Left cardiac atrium (tissue), 4 donors: ENCODE measurements around the gene SRD5A1. TPM values are rescaled to one million over a fixed set of nuclear protein-coding genes. Genes with fewer than 3 reads are reported as not detected.

Experiments used
- ATAC-seq, 2 donors: fragments of 200-7000 bp; cut with Tn5 transposase; one replicate each; pipeline ENCODE4 v1.9.1; 2020; ENCODE audit warnings: mild to moderate bottlenecking in 2 of 2, moderate library complexity in 2 of 2
- DNase-seq: peaks from one replicate; pipeline ENCODE4 v3.0.0-alpha.2; 2020
- intact Hi-C, 2 donors: fragments of 100-400 bp; cut with DNase I; formaldehyde crosslinking; loops; one replicate each; pipeline versions ENCODE4 v1.14.1 to v1.15.1; 2022 to 2023
- total RNA-seq, 2 donors: library from RNA; stranded (reverse); fragmentation: NEBNext Ultra II Directional; extraction: Animal tissue kit (Norgen Biotek cat#: 25700); gene quantifications; one replicate each; pipeline ENCODE4 v1.2.1, GENCODE V29; 2021
- donor health status: DM: no; HTN: yes; CAD: no.
- donor health status: DM: no; HTN: yes; CAD: no; lungs with severe emphysema.
- donor health status: DM: yes; HTN: yes; CAD: no.
- donor health status: Dilated cardiomyopathy.

SRD5A1 gene
- total RNA-seq, 2 donors from 2014 or later, result 2.0 to 2.2 TPM

DNA sequence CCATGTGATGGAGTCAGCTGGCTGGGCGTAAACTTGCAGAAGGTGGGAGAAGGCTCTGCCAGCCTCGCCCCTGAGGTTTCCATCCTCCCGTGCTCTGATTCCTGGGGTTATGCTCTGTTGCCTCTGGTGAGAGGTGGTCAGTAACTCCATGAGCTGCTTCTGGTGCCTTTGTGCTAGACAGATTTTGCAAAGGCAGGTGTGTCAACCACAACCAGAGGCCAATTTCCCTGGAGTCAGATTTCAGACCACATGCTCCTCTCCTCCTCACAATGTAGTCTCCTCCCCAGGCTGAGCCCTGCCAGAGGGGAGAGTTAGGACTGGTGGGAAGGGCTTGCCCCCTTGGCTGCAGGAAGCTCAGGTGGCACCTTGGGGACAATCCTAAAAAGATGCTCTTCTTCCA is 41.2 kb downstream of the SRD5A1 start:
- intact Hi-C loops, result no loop called here
- no peak for DNase-seq
- ATAC-seq, result no peak

- no peak for DNase-seq
- ATAC-seq, result no peak
- intact Hi-C loops, result no loop called here
Observed at GRCh38 chr5:6674886-6675285, 41.6 kb downstream of the SRD5A1 start.

GRCh38 chr5:6675784-6676491 is 42.7 kb downstream of the SRD5A1 start:
- DNase-seq, result no peak
- no peak for ATAC-seq
- intact Hi-C loops, result no loop called here

DNA sequence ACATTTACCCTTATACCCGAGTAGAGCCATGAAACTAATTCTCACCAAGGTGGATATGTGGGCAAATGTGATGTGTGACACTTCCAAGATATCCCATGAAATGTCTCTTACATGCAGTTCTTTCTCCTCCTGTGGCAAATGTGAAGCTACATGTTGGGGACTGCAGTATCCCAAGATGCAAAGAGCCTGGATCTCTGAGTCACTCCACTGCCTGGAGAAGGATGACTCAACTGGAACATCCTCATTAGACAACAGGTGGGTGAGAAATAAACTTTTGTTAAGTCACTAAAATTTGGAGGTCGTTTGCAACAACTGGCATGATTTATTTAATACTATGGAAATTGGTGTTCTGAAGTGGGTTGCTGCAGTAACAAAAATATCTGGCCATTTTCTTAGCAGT is 43.5 kb downstream of the SRD5A1 start:
- DNase-seq (no peak), ATAC-seq (no peak)
- intact Hi-C loops, result no loop called here

- DNase-seq, result no peak
- ATAC-seq, result no peak
- intact Hi-C loops, result no loop called here
Observed at GRCh38 chr5:6678385-6678784, 45.1 kb downstream of the SRD5A1 start.

DNA sequence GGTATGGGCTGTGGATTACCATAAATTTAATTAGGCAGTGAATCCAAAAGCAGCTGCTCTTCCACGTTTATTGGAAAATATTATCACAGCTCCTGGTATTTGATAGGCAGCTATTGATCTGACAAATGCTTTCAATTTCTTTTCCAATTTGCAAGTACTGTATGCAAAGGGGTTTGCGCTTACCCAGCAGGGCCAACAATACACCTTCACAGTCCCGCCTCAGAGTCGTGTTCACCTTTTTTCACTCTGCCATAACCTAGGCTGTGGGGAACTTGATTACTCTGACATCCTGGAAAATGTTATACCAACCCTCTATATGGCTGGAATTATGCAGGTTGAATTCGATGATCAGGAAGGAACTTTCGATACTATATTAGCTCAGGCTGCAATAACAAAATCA is 47.7 kb downstream of the SRD5A1 start:
- ATAC-seq (no peak), DNase-seq (no peak)
- intact Hi-C loops, result no loop called here

- ATAC-seq (no peak), DNase-seq (no peak)
- intact Hi-C loops, result no loop called here
Observed at GRCh38 chr5:6681682-6682081, 48.4 kb downstream of the SRD5A1 start.

DNA sequence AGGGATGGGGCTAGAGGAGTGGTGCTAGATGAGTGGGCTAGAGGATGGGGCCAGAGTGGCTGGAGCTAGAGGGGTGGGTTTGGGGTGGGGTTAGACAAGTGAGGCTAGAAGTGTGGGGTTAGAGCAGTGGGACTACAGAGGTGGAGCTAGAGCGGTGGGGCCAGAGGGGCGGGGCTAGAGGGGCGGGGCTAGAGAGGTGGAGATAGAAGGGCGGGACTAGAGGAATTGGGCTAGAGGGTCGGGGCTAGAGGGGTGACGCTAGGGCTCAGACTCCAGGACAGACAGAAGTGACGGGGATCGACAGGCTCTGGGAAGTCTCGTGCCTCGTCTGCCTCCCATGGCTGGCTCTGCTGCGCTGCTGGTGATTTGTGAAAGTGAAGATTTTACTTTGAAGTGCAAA is 49.0 kb downstream of the SRD5A1 start:
- ATAC-seq (no peak), DNase-seq (no peak)
- intact Hi-C loops, result no loop called here

GRCh38 chr5:6683241-6683640 is 50.0 kb downstream of the SRD5A1 start:
- ATAC-seq, result no peak
- intact Hi-C loops, result no loop called here
- DNase-seq, result no peak

DNA sequence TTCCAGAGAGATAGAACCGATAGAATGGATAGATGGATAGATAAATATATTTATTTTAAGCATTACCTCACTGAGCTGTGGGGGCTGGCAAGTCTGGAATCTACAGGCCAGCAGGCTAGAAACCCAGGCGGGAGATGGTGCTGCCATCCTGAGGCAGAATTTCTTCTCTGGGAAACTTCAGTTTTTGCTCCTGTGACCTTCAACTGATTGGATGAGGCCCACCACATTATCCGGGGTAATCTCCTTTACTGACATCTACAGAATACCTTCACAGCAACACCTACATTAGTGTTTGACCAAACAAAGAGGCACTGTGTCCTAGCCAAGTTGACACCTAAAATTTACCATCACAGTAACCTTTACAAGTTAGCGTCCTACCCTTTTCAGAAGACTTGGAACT is 50.8 kb downstream of the SRD5A1 start:
- ATAC-seq (no peak), DNase-seq (no peak)
- intact Hi-C loops, result no loop called here

DNA sequence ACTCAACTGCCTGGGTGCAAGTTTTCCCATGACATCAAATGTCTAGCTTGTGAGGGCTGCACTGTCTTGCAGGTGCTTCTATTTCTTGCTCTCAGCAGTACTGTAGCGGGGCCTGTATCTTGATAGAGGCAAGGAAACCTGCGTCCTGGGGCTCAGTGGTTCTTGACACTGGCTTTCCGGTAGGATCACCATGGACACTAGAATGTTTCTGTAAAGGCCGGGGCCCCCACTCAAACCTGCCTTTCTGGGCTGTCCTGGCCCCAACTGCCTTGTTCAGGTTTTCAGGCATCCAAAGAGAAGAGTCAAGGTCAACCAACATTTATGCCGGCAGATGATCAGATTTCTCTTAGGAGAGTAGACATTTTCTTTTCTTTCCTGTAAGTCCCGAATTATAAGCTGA is 53.3 kb downstream of the SRD5A1 start:
- DNase-seq (no peak), ATAC-seq (peak in 1 of 2 donors; percentile 27)
- intact Hi-C loops, result no loop called here

DNA sequence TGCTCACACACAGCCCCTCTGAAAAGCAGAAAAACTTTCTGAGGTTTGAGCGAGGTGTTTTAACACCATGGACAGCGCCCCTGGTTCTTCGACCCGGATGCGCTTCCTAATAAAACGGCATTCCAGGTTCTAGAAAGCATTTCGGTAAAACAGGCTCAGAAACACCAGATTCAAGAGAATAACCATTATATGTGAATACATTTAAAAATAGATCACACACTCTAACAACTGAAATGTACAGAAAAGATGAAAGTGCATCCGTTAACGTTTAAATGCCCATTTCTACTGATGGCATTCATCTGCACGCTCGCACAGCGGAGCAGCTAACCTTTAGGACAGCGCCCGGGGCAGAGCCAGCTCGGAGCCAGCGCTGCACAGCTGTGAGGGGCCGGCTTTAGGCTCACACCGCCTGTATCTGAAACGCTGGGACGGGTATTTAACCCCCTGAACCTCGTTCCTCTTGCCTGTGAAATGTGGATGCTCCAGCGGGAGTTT is 53.7 kb downstream of the SRD5A1 start:
- intact Hi-C loops, result no loop called here
- ATAC-seq, result peak; percentile 83 to 84
- DNase-seq, result peak; percentile 34

GRCh38 chr5:6687505-6687904 is 54.3 kb downstream of the SRD5A1 start:
- ATAC-seq (no peak), DNase-seq (no peak)
- intact Hi-C loops, result no loop called here

- intact Hi-C loops, result no loop called here
- ATAC-seq, result no peak
- DNase-seq, result no peak
Observed at GRCh38 chr5:6692906-6693305, 59.7 kb downstream of the SRD5A1 start.

DNA sequence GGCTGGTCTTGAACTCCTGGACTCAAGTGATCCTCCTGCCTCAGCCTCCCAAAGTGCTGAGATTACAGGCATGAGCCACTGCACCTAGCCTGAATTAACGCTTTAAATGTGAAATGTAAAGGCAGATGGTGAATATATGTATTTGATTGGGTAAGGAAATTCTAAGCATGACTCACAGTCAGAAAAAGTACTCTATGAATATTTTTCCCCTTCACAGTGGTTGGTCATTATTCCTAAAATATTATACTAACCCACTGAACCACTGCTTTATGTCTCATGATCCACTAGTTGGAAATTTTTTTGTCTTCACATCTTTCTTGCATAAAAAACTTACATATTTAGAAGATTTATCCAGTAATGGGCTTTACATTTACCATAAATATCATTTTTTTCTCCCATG is 65.5 kb downstream of the SRD5A1 start:
- DNase-seq (no peak), ATAC-seq (no peak)
- intact Hi-C loops, result no loop called here

GRCh38 chr5:6699357-6699756 is 66.1 kb downstream of the SRD5A1 start:
- no peak for ATAC-seq
- intact Hi-C loops, result no loop called here
- DNase-seq, result no peak

DNA sequence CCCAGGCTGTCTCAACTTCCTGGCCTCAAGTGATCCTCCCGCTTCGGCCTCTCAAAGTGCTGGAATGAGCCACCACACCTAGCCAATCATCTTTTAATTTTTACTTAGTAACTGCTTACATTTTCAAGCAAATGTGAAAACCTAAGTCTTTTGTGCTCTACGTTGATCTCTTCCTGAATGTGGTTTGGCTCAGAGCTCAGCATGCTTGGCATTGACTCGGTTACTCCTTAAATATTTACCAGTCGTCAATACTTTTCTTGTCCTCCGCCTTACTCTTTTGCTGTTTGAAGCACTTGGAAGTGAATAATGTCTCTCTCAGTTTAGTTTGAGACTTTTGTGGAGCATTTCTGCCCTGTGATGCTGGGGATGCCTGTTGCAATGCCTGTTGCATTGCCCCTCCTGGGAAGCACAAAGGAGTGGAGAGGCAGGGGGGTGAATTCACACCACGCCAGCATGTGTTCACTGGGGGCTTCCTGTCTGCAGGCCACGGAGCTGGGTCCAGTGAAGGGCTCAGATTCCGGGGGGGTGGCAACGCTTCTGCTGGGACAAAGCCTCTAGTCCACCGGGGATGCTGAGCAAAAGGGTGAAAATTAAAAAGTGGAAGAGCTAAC is 66.9 kb downstream of the SRD5A1 start:
- intact Hi-C loops, result no loop called here

DNA sequence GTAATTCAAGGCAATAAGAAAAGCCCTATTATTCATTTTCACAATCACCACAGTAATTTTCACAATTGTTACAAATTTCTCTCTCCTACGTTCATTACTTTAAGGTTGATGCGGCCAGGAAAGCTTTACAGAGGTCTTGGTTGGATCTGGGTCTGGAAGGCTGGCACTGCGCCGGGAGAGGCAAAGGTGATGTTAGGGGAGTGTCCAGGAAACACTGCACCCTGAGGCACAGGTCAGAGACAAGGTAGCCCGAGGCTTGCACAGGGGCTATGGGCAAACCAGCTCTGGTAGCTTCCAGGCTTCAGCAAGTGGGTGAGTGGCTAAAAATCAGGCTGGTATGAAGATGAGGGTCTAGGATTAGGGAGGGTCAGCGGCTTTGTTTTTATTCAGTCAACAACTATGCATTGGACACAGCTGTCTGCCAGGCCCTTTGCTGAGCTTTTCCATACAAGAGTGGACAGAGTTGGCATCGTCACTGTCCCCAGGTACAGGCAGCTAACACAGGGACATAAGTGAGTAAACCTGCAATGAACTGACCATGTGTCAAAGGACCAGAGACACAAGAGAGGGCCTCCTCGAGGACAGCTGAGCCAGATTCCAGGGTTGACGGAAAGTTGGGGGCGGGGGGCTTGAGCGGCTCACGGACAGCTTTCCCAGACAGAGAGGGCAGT is 67.6 kb downstream of the SRD5A1 start:
- intact Hi-C loops, result no loop called here
- ATAC-seq (no peak), DNase-seq (no peak)

More for the DNA sequence above, 66.9 kb downstream of the SRD5A1 start:
- ATAC-seq (no peak), DNase-seq (no peak)

GRCh38 chr5:6701491-6701890 is 68.3 kb downstream of the SRD5A1 start:
- intact Hi-C loops, result no loop called here
- DNase-seq (no peak), ATAC-seq (no peak)

- DNase-seq (no peak), ATAC-seq (no peak)
- intact Hi-C loops, result no loop called here
Observed at GRCh38 chr5:6702633-6703032, 69.4 kb downstream of the SRD5A1 start.

DNA sequence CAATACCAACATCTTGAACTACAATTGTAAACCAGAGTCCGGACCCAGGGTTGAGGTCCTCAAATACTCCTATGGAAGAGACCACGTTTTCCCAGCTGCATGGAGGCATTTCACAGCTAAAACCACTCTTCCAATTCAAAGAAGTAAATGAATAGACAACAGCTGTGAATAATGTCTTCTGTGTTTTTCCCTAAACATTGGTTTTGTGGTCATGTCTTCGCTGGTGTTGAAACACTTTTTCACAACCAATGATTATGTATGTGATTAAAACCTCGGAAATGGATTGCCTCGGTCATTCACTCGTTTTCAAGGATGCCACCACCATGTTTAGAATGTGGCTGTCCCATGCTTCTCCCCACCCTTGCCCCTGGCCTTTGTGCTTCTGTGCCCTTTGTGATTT is 70.6 kb downstream of the SRD5A1 start:
- intact Hi-C loops, result no loop called here
- ATAC-seq (no peak), DNase-seq (no peak)
